Esophagus squamous epithelium (tissue), 5 donors: Measurements from ENCODE around the gene CD83. TPM values are rescaled to one million over a fixed set of nuclear protein-coding genes. Genes with fewer than 3 reads are reported as not detected.
A peak's percentile ranks its signal among the peaks of the same experiment; 100 is the strongest.

Experiments
- DNase-seq: peaks from one replicate; lab custom pipeline; 2025; lab: John Stamatoyannopoulos, UW
- H3K27ac ChIP-seq, 4 donors: fragments of 200-600 bp; sonication (generic); one replicate each; pipeline ENCODE4 v1.5.1; 2016 to 2019; ENCODE audit warnings: mild to moderate bottlenecking in 1 of 4
- H3K27me3 ChIP-seq, 4 donors: fragments of 200-600 bp; sonication (generic); 1 replicate in 3 of 4; 2 replicates in 1 of 4; pipeline versions ENCODE4 v1.5.1 to v1.6.0; 2017 to 2021; ENCODE audit warnings: antibody characterized with exemption in 1 of 4
- H3K36me3 ChIP-seq, 3 donors: fragments of 200-600 bp; sonication (generic); one replicate each; pipeline ENCODE4 v1.5.1; 2016 to 2019
- H3K4me1 ChIP-seq, 3 donors: fragments of 200-600 bp; sonication (generic); one replicate each; pipeline ENCODE4 v1.5.1; 2017 to 2019
- H3K4me3 ChIP-seq, 4 donors: fragments of 200-600 bp; sonication (generic); 1 replicate in 3 of 4; 2 replicates in 1 of 4; pipeline ENCODE4 v1.5.1; 2016 to 2019; ENCODE audit warnings: mild to moderate bottlenecking in 2 of 4, moderate library complexity in 1 of 4
- H3K9me3 ChIP-seq, 3 donors: fragments of 200-600 bp; sonication (generic); one replicate each; pipeline ENCODE4 v1.5.1; 2016 to 2019
- POLR2A ChIP-seq, 4 donors: fragments of 450-650 bp; IDR thresholded peaks; one replicate each; pipeline ENCODE4 v1.6.1; 2017; ENCODE audit warnings: antibody characterized with exemption in 4 of 4, mild to moderate bottlenecking in 4 of 4, moderate library complexity in 3 of 4
- WGBS, 2 donors: methylation state at CpG; one replicate each; pipeline ENCODE4 v1.1.5; 2018; 5-methylcytosine and 5-hydroxymethylcytosine counted together
- intact Hi-C: fragments of 100-400 bp; cut with DNase I; formaldehyde crosslinking; loops from one replicate; pipeline ENCODE4 v1.15.0; 2022
- total RNA-seq, 4 donors: library from RNA; depleted of rRNA; stranded (reverse); fragments of >200 nt; gene quantifications; one replicate each; pipeline ENCODE4 v1.1.0, GENCODE V29; 2016
- TF ChIP-seq, protein P1 (sequence below), 6 experiments: fragments of 450-650 bp in 4 of 6; fragments of 200-600 bp in 2 of 6; sonication (generic) in 2 of 6; IDR thresholded peaks; one replicate each; pipeline ENCODE4 v1.5.1; 2016 to 2019; ENCODE audit warnings: antibody characterized with exemption in 6 of 6, mild to moderate bottlenecking in 4 of 6, moderate library complexity in 4 of 6
- donor health status: DM: yes; HTN: yes; CAD: no.

CD83 gene, protein sequence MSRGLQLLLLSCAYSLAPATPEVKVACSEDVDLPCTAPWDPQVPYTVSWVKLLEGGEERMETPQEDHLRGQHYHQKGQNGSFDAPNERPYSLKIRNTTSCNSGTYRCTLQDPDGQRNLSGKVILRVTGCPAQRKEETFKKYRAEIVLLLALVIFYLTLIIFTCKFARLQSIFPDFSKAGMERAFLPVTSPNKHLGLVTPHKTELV
- 1 to 10 TPM in 2 of 4 donors, under 1 TPM in 2; 0.56 to 2.8 (median 1.1) TPM for total RNA-seq

DNA sequence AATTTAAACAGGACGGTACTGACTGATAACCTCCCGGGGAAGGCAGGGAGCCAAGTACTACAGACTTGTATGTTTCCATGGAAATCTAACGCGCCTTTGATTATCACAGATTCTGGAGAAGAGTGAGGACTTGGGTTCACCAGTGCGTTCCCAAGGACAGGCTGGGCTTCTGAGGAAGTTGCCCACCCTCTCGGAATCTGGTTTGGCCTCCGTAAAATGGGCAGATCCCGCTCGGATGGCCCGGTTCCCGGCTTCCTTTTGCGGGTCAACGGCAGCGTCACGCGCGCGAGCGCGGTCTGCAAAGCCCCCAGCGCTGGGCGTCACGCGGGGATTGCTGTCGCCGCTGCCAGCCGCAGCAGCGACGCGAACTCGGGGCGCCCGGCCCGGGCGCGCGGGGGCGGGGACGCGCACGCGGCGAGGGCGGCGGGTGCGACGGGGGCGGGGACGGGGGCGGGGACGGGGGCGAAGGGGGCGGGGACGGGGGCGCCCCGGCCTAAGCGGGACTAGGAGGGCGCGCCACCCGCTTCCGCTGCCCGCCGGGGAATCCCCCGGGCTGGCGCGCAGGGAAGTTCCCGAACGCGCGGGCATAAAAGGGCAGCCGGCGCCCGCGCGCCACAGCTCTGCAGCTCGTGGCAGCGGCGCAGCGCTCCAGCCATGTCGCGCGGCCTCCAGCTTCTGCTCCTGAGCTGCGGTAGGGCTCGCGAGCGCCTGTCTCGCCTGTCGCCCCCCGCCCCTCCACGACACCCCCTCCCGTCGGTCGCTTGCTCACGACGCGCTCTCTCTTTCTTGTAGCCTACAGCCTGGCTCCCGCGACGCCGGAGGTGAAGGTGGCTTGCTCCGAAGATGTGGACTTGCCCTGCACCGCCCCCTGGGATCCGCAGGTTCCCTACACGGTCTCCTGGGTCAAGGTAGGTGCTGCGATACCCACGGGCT, at the start of gene CD83:
CD83 (plus strand) TSS at position 615 of the 933 bp plus-strand sequence; CDS start at position 655, 40 bp downstream.
- Histone ChIP-seq H3K27ac (peak within 1 kb of the TSS in 3 of 4 donors; percentile 46 to 67 (median 57)), H3K4me1 (peaks cover 7 to 24% (median 8%) of the 10 kb centered on the region in 3 donors), H3K4me3 (peak within 1 kb of the TSS; percentile 46 to 82 (median 64)), H3K36me3 (no peaks in the 10 kb centered on the region), H3K9me3 (no peaks in the 10 kb centered on the region), H3K27me3 (peaks cover 0 to 7% (median 0%) of the 10 kb centered on the region in 4 donors)
- no peak for DNase-seq
- intact Hi-C loops: no loop called here
- TF ChIP-seq, protein P1, sequence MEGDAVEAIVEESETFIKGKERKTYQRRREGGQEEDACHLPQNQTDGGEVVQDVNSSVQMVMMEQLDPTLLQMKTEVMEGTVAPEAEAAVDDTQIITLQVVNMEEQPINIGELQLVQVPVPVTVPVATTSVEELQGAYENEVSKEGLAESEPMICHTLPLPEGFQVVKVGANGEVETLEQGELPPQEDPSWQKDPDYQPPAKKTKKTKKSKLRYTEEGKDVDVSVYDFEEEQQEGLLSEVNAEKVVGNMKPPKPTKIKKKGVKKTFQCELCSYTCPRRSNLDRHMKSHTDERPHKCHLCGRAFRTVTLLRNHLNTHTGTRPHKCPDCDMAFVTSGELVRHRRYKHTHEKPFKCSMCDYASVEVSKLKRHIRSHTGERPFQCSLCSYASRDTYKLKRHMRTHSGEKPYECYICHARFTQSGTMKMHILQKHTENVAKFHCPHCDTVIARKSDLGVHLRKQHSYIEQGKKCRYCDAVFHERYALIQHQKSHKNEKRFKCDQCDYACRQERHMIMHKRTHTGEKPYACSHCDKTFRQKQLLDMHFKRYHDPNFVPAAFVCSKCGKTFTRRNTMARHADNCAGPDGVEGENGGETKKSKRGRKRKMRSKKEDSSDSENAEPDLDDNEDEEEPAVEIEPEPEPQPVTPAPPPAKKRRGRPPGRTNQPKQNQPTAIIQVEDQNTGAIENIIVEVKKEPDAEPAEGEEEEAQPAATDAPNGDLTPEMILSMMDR (IDR thresholded peaks at IDR 0.05): no peak
- peak in 2 of 4 donors; percentile 36 to 59 for TF ChIP-seq POLR2A (IDR thresholded peaks at IDR 0.05)
- WGBS, 2 donors: 3 to 9% methylated on average over 4 to 11 of the region's 106 CpGs

DNA sequence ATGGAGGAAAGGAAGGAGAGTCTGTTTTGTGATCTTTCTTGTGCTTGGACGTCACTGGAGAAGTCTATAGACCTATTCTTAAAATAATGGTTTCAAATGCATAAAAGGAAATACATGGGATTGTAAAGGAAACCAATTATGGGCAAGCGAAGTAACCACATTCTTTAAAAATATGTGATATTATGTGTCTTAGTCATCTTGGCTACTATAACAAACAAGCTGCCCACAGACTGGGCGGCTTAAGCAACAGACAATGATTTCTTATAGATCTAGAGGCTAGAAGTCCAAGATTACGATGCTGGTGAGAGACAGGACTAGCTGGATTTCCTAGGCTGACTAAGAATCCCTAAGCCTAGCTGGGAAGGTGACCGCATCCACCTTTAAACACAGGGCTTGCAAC, 49.4 kb upstream of the CD83 start:
- peak overlapping the region in 2 of 4 donors; percentile 12 to 36 for H3K27ac ChIP-seq
- TF ChIP-seq, protein P1 (IDR thresholded peaks at IDR 0.05): no peak
- intact Hi-C loops: loop anchor here (10.0 kb wide), 1 partner anchor 163 kb away; no protein-coding TSS in a partner anchor
- H3K36me3 ChIP-seq: no peaks in the 10 kb centered on the region
- peaks cover 0 to 21% (median 0%) of the 10 kb centered on the region in 3 donors for H3K4me1 ChIP-seq
- H3K4me3 ChIP-seq: no peak overlapping the region
- no peaks in the 10 kb centered on the region for H3K9me3 ChIP-seq
- 38 to 56% methylated on average over 5 of the region's 5 CpGs for WGBS, 2 donors
- H3K27me3 ChIP-seq: no peaks in the 10 kb centered on the region
- no peak for DNase-seq

DNA sequence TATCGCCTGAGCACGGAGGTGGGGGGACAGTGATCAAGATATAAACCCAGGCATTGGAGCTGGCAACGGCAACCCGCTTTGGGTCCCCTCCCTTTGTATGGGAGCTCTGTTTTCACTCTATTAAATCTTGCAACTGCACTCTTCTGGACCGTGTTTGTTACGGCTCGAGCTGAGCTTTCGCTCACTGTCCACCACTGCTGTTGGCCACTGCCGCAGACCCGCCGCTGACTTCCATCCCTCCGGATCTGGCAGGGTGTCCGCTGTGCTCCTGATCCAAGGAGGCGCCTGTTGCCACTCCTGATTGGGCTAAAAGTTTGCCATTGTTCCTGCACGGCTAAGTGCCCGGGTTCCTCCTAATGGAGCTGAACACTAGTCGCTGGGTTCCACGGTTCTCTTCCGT, 48.9 kb upstream of the CD83 start:
- 84 to 86% methylated on average over 9 to 19 of the region's 19 CpGs for WGBS, 2 donors
- Histone ChIP-seq H3K4me3 (no peak overlapping the region), H3K36me3 (no peaks in the 10 kb centered on the region), H3K27ac (peak overlapping the region in 1 of 4 donors; percentile 36), H3K4me1 (peaks cover 0 to 21% (median 0%) of the 10 kb centered on the region in 3 donors), H3K9me3 (no peaks in the 10 kb centered on the region), H3K27me3 (no peaks in the 10 kb centered on the region)
- TF ChIP-seq POLR2A (IDR thresholded peaks at IDR 0.05): no peak
- TF ChIP-seq, protein P1 (IDR thresholded peaks at IDR 0.05): no peak
- intact Hi-C loops: loop anchor here (10.0 kb wide), 1 partner anchor 164 kb away; no protein-coding TSS in a partner anchor
- DNase-seq: no peak

DNA sequence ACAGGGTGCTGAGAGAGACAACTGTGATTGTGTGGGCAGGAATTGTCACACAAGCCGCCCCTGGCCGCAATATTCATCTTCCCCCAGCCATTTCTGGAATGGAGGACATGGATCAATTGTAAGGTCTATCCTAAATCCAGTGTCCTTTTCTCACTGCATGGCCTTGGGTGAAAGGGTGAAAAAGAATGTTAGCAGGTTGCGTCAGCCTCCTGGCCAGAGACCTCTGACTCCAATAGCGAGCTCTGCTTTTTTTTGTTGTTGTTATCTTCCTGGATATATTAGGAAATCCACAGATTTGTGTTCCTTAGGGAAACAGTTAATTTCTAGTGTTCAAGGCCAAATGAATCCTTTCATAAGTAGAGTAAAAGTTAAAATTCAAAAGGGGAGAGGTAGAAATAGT, 47.1 kb upstream of the CD83 start:
- intact Hi-C loops: no loop called here
- DNase-seq: no peak
- no peak overlapping the region for H3K27ac ChIP-seq
- peaks cover 0 to 34% (median 4%) of the 10 kb centered on the region in 3 donors for H3K4me1 ChIP-seq
- TF ChIP-seq POLR2A (IDR thresholded peaks at IDR 0.05): no peak
- TF ChIP-seq, protein P1 (IDR thresholded peaks at IDR 0.05): no peak
- no peak overlapping the region for H3K4me3 ChIP-seq
- H3K27me3 ChIP-seq: no peaks in the 10 kb centered on the region
- 93% methylated on average over 4 of the region's 4 CpGs for WGBS, 2 donors
- no peaks in the 10 kb centered on the region for H3K36me3 ChIP-seq
- H3K9me3 ChIP-seq: no peaks in the 10 kb centered on the region
